NOMO-1 treated with DMSO at 0.1 percent for 48 hours (cell line): ENCODE measurements around the gene PUS1.

Experiments used
- DNase-seq: peaks from one replicate; lab custom pipeline; 2025; ENCODE audit not compliant: unreplicated experiment; lab: John Stamatoyannopoulos, UW

Gene PUS1

GRCh38 chr12:131990066-131990979 is 61.2 kb downstream of the PUS1 start:
- no peak for DNase-seq

- no peak for DNase-seq
Measured at GRCh38 chr12:131990980-131991305, 61.9 kb downstream of the PUS1 start.

- no peak for DNase-seq
Measured at GRCh38 chr12:131991816-131992430, 62.8 kb downstream of the PUS1 start.

GRCh38 chr12:131994589-131994988 is 65.5 kb downstream of the PUS1 start:
- no peak for DNase-seq
